Measurements from ENCODE around the gene JPT1.

DNA sequence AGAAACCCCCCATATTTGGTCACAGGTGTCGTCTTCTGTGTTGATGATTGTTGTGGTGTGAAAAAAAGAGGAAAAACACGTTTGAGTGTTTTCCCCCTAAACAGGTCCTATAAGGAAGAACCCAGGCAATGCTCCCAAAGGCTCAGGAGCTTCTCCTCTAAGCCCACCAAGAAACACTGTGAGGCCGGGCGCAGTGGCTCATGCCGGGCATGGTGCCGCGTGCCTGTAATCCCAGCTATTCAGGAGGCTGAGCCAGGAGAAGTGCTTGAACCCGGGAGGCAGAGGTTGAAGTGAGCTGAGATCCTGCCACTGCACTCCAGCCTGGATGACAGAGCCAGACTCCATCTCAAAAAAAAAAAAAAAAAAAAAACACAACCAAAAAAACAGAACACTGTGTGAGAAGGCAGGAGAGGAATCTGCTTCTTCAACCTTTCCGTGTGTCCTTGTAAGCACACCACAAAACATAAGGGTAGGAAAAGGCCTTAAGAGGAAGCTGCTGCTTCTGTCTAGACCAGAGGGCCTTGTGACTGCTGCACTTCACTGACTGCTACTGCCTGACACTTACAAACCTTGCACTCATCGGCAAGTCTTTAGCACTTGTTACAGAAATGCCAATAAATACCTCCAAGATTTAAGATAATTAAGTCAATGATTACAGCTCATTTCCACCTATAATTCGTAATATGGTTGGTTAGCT, 9.3 kb downstream of the JPT1 start:
- TF ChIP-seq, protein P1, sequence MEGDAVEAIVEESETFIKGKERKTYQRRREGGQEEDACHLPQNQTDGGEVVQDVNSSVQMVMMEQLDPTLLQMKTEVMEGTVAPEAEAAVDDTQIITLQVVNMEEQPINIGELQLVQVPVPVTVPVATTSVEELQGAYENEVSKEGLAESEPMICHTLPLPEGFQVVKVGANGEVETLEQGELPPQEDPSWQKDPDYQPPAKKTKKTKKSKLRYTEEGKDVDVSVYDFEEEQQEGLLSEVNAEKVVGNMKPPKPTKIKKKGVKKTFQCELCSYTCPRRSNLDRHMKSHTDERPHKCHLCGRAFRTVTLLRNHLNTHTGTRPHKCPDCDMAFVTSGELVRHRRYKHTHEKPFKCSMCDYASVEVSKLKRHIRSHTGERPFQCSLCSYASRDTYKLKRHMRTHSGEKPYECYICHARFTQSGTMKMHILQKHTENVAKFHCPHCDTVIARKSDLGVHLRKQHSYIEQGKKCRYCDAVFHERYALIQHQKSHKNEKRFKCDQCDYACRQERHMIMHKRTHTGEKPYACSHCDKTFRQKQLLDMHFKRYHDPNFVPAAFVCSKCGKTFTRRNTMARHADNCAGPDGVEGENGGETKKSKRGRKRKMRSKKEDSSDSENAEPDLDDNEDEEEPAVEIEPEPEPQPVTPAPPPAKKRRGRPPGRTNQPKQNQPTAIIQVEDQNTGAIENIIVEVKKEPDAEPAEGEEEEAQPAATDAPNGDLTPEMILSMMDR (IDR thresholded peaks at IDR 0.05 in 8 of 11, conservative IDR thresholded peaks at IDR 0.05 in 3 of 11) = no peak
- TF ChIP-seq POLR2AphosphoS5 (IDR thresholded peaks at IDR 0.05) (no peak), POLR2A (IDR thresholded peaks at IDR 0.05) (no peak)

Data from spleen (tissue), 7 donors.